Measurements from ENCODE around the gene FBXL15. TPM values are rescaled to one million over a fixed set of nuclear protein-coding genes. Genes with fewer than 3 reads are reported as not detected.

Gene FBXL15
- total RNA-seq, 1 donor from 2014 or later, result 25.6 TPM

GRCh38 chr10:102413806-102414561 lies 6.7 kb upstream of the FBXL15 start:
- Mint-ChIP-seq H3K27me3 (ENCODE audit: low read depth) (peaks cover 13% of the 10 kb centered on the region), H3K4me3 (peak overlapping the region; percentile 74), H3K4me1 (peaks cover 79% of the 10 kb centered on the region), H3K27ac (ENCODE audit: unreplicated experiment) (peak overlapping the region; percentile 69), H3K9me3 (no peaks in the 10 kb centered on the region), H3K36me3 (ENCODE audit: low read depth) (no peaks in the 10 kb centered on the region)
- DNase-seq (ENCODE audit: low read depth, low spot score), result no peak
- no peak for TF ChIP-seq CTCF (conservative IDR thresholded peaks at IDR 0.05)

GRCh38 chr10:102414749-102415148 lies 5.9 kb upstream of the FBXL15 start:
- no peak for DNase-seq (ENCODE audit: low read depth, low spot score)
- peak overlapping the region; percentile 69 for H3K27ac Mint-ChIP-seq (ENCODE audit: unreplicated experiment)
- H3K4me3 Mint-ChIP-seq, result peak overlapping the region; percentile 74
- peaks cover 13% of the 10 kb centered on the region for H3K27me3 Mint-ChIP-seq (ENCODE audit: low read depth)
- no peaks in the 10 kb centered on the region for H3K36me3 Mint-ChIP-seq (ENCODE audit: low read depth)
- TF ChIP-seq CTCF (conservative IDR thresholded peaks at IDR 0.05), result no peak
- H3K9me3 Mint-ChIP-seq, result no peaks in the 10 kb centered on the region
- H3K4me1 Mint-ChIP-seq, result peaks cover 80% of the 10 kb centered on the region

- DNase-seq (ENCODE audit: low read depth, low spot score), result no peak
- H3K4me1 Mint-ChIP-seq, result peaks cover 83% of the 10 kb centered on the region
- no peaks in the 10 kb centered on the region for H3K9me3 Mint-ChIP-seq
- no peak for TF ChIP-seq CTCF (conservative IDR thresholded peaks at IDR 0.05)
- H3K4me3 Mint-ChIP-seq, result peak overlapping the region; percentile 71
- no peak overlapping the region for H3K27ac Mint-ChIP-seq (ENCODE audit: unreplicated experiment)
- peaks cover 14% of the 10 kb centered on the region for H3K27me3 Mint-ChIP-seq (ENCODE audit: low read depth)
- no peaks in the 10 kb centered on the region for H3K36me3 Mint-ChIP-seq (ENCODE audit: low read depth)
These were observed 4.4 kb upstream of the FBXL15 start for GRCh38 chr10:102416283-102416682.

- Mint-ChIP-seq H3K9me3 (no peaks in the 10 kb centered on the region), H3K27me3 (ENCODE audit: low read depth) (peaks cover 11% of the 10 kb centered on the region), H3K27ac (ENCODE audit: unreplicated experiment) (no peak overlapping the region), H3K4me1 (peaks cover 79% of the 10 kb centered on the region), H3K4me3 (no peak overlapping the region), H3K36me3 (ENCODE audit: low read depth) (no peaks in the 10 kb centered on the region)
- no peak for TF ChIP-seq CTCF (conservative IDR thresholded peaks at IDR 0.05)
- DNase-seq (ENCODE audit: low read depth, low spot score), result no peak
These were observed 3.9 kb upstream of the FBXL15 start for GRCh38 chr10:102416695-102417094.

GRCh38 chr10:102418622-102419268 lies 1.9 kb upstream of the FBXL15 start, which contains the start of gene PSD:
Gene PSD (minus strand): TSS chr10:102418785. CDS start chr10:102417038, 1,747 bp downstream.
- no peak for TF ChIP-seq CTCF (conservative IDR thresholded peaks at IDR 0.05)
- Mint-ChIP-seq H3K27ac (ENCODE audit: unreplicated experiment) (peak within 1 kb of the TSS; percentile 98), H3K27me3 (ENCODE audit: low read depth) (peaks cover 11% of the 10 kb centered on the region), H3K4me1 (peaks cover 71% of the 10 kb centered on the region), H3K4me3 (peak within 1 kb of the TSS; percentile 94), H3K36me3 (ENCODE audit: low read depth) (no peaks in the 10 kb centered on the region), H3K9me3 (no peaks in the 10 kb centered on the region)
- DNase-seq (ENCODE audit: low read depth, low spot score), result peak; percentile 44

Measured in neural crest cell (in vitro differentiated cells).